Esophagus squamous epithelium (tissue), 4 donors: ENCODE measurements around the gene GDPD2.

Source experiments
- POLR2A ChIP-seq, 4 donors: fragments of 450-650 bp; IDR thresholded peaks; one replicate each; pipeline ENCODE4 v1.6.1; 2017; ENCODE audit warnings: antibody characterized with exemption in 4 of 4, mild to moderate bottlenecking in 4 of 4, moderate library complexity in 3 of 4
- TF ChIP-seq, protein P1 (sequence below), 6 experiments: fragments of 450-650 bp in 4 of 6; fragments of 200-600 bp in 2 of 6; sonication (generic) in 2 of 6; IDR thresholded peaks; one replicate each; pipeline ENCODE4 v1.5.1; 2016 to 2019; ENCODE audit warnings: antibody characterized with exemption in 6 of 6, mild to moderate bottlenecking in 4 of 6, moderate library complexity in 4 of 6

DNA sequence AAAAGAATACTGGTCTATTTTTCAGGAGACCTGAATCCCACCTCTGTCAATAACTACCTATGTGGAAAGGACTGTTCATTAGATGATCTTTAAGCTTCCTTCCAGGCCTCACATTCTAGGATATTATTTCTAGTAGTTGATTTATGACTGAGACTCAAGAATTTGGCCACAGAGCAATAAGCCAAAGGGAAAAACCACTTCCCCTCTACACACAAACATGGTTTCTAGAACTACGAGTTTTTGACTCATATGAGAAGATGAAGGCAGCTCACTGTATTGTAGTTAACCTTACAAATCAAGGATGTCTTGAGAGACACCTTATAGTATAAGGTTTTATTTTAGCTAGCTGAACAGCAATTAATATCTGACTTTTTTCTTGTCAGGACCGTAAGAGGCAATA, 36.9 kb upstream of the GDPD2 start:
- TF ChIP-seq, protein P1, sequence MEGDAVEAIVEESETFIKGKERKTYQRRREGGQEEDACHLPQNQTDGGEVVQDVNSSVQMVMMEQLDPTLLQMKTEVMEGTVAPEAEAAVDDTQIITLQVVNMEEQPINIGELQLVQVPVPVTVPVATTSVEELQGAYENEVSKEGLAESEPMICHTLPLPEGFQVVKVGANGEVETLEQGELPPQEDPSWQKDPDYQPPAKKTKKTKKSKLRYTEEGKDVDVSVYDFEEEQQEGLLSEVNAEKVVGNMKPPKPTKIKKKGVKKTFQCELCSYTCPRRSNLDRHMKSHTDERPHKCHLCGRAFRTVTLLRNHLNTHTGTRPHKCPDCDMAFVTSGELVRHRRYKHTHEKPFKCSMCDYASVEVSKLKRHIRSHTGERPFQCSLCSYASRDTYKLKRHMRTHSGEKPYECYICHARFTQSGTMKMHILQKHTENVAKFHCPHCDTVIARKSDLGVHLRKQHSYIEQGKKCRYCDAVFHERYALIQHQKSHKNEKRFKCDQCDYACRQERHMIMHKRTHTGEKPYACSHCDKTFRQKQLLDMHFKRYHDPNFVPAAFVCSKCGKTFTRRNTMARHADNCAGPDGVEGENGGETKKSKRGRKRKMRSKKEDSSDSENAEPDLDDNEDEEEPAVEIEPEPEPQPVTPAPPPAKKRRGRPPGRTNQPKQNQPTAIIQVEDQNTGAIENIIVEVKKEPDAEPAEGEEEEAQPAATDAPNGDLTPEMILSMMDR (IDR thresholded peaks at IDR 0.05) = no peak
- no peak for TF ChIP-seq POLR2A (IDR thresholded peaks at IDR 0.05)
